Left ventricle myocardium superior (tissue), 1 donor: ENCODE results near the gene TCEA2. TPM values are rescaled to one million over a fixed set of nuclear protein-coding genes. Genes with fewer than 3 reads are reported as not detected.

ENCODE experiments used
- ATAC-seq: fragments of 200-7000 bp; cut with Tn5 transposase; one replicate; pipeline ENCODE4 v1.9.1; 2020; ENCODE audit warnings: mild to moderate bottlenecking, moderate library complexity
- DNase-seq: peaks from one replicate; pipeline ENCODE4 v3.0.0-alpha.2; 2020
- intact Hi-C: fragments of 100-400 bp; cut with micrococcal nuclease; formaldehyde crosslinking; loops from one replicate; pipeline ENCODE4 v1.11.0; 2022
- total RNA-seq: library from RNA; stranded (reverse); fragmentation: NEBNext Ultra II Directional; extraction: Animal tissue kit (Norgen Biotek cat#: 25700); gene quantifications from one replicate; pipeline ENCODE4 v1.2.1, GENCODE V29; 2021
- donor health status: DM: no; HTN: yes; CAD: no; lungs with severe emphysema.

The TCEA2 gene
- total RNA-seq, 1 donor from 2014 or later: 35.6 TPM

DNA sequence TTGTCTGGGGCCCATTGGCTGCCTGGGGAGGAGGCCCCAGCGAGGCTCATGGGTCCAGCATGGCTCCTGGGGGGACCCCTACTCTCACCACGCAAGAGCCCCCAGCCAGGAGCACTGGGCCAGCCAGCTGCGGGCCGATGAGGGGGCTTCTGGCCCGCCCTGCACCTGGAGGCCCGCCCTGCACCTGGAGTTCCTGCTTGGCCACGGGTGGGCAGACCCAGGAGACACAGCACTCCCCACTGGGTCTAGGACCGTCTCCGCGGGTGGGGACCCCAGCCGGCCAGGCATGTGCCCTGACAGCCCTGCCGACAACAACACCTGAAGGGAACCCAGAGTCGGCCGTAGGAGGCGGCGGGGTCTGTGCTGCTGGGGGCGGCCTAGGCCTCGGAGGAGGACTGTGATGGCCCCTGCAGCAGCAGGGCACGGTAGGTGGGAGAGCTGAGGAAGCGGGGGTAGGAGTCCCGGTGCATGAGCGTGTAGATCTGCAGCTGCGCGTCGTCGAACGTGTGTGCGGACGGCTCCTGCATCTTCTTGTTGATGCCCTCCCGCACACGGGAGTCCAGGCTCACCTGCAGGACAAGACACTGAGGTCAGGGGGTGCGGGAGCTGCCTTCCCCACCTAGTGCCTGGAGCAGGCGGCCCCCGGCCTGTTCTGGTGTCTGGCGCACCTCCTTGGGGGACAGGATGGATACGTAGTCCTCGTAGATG lies 10.6 kb downstream of the TCEA2 start:
- DNase-seq (no peak), ATAC-seq (no peak)
- intact Hi-C loops: no loop called here

DNA sequence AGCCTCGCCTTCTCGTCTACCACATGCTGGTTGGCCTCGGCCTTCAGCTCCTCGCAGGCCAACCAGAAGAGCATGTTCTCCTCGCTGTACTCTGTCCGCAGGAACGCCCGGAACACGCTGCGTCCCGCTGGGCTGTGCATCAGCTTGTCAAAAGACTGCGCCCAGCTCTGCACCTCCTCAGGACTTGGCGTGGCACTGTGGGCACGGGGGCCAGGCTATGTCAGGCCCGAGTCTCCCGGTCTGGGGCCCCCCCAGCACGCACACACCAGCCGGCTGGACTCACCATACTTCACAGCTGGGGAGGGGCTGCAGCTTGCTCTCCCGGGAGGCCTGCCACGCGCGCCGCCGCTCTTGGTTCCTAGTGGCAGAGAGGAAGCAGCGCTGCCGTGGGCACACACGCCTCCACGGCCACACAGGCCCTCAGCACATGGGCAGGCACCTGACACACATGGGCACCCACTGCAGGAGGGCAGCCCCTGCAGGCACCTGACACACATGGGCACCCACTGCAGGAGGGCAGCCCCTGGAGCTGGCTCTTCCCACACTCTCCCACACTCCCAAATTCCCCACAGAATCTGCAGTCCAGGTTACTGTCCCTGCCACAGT lies 11.3 kb downstream of the TCEA2 start:
- ATAC-seq: no peak
- intact Hi-C loops: no loop called here
- no peak for DNase-seq

DNA sequence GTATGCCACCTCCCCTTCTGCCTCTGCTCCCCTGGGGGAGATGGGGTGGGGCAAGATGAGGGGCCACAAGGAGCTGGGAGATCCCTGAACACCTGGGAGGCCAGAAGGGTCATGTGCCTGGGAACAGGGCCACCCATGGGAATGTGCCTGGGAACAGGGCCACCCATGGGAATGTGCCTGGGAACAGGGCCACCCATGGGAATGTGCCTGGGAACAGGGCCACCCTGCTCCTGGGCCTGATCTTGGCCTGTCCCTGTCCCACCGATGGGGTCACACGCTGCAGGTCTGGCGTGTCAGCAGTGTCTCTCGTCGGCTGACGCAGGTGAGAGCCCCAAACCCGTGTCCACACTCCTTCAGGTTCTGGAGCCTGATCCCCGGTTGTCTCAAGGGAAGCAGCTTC lies 12.0 kb downstream of the TCEA2 start:
- intact Hi-C loops: no loop called here
- ATAC-seq (no peak), DNase-seq (no peak)

- intact Hi-C loops: no loop called here
- ATAC-seq (no peak), DNase-seq (no peak)
Observed at GRCh38 chr20:64075556-64075955, 12.6 kb downstream of the TCEA2 start.

DNA sequence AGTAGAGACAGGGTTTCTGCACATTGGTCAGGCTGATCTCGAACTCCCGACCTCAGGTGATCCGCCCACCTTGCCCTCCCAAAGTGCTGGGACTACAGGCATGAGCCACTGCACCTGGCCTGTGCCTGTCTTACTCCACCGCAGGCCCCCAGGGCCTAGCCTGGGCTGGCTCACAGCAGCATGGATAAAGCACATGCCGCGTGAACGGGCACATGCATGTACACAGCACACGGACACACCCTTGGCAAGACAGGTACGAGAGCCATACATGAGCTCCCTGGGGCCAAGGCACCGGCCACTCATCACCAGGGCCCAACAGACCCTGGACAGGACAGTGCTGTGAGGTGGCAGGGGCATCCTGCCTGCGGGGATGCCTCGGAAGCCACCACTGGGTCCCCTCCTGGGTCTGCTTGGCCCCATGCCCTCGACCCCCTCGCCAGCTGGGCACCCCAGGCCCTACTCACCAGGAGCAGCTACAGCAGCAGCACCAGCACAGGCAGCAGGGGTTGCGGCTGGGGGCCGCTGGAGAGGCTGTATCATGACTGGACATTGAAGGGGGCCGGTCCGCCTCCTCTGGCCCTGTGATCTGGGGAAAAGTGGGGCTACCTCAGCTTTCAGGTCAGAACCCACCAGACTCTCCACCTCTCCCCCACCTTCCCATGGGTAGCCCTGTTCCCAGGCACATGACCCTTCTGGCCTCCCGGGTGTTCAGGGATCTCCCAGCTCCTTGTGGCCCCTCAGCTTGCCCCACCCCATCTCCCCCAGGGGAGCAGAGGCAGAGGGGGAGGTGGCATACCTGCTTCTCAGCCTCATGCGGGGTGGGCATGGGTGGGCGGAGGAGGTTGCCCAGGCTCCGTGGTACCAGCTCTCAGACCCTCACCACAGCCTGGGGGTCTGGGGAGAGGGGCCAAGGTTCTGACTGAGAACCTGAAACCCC lies 13.3 kb downstream of the TCEA2 start:
- intact Hi-C loops: no loop called here
- ATAC-seq: no peak
- DNase-seq: no peak

GRCh38 chr20:64077094-64077493 lies 14.1 kb downstream of the TCEA2 start:
- intact Hi-C loops: no loop called here
- peak; percentile 2 for ATAC-seq

GRCh38 chr20:64077541-64077875 lies 14.5 kb downstream of the TCEA2 start:
- no peak for ATAC-seq
- intact Hi-C loops: no loop called here

More at GRCh38 chr20:64077094-64077493, 14.1 kb downstream of the TCEA2 start:
- DNase-seq: peak; percentile 60

GRCh38 chr20:64077876-64078551 lies 15.0 kb downstream of the TCEA2 start:
- no peak for DNase-seq
- intact Hi-C loops: no loop called here
- ATAC-seq: peak; percentile 6

More at GRCh38 chr20:64077541-64077875, 14.5 kb downstream of the TCEA2 start:
- no peak for DNase-seq

- ATAC-seq: no peak
- intact Hi-C loops: no loop called here
- no peak for DNase-seq
Observed at GRCh38 chr20:64078934-64079272, 15.9 kb downstream of the TCEA2 start.

GRCh38 chr20:64079273-64080012 lies 16.4 kb downstream of the TCEA2 start, which contains the start of gene RGS19:
Gene RGS19 (minus strand): TSS chr20:64079518. CDS start chr20:64076886, 2,632 bp downstream.
- peak; percentile 70 for ATAC-seq
- intact Hi-C loops: no loop called here
- DNase-seq: peak; percentile 90

- intact Hi-C loops: no loop called here
- ATAC-seq (peak; percentile 4), DNase-seq (no peak)
Observed at GRCh38 chr20:64080013-64080812, 17.2 kb downstream of the TCEA2 start, which contains the start of gene OPRL1. Gene OPRL1 (plus strand): TSS chr20:64080082. CDS start chr20:64092721, 12,639 bp downstream.

- no peak for DNase-seq
- intact Hi-C loops: no loop called here
- no peak for ATAC-seq
Observed at GRCh38 chr20:64080813-64081623, 18.0 kb downstream of the TCEA2 start.

- ATAC-seq: no peak
- no peak for DNase-seq
- intact Hi-C loops: no loop called here
Observed at GRCh38 chr20:64081624-64081964, 18.6 kb downstream of the TCEA2 start.

DNA sequence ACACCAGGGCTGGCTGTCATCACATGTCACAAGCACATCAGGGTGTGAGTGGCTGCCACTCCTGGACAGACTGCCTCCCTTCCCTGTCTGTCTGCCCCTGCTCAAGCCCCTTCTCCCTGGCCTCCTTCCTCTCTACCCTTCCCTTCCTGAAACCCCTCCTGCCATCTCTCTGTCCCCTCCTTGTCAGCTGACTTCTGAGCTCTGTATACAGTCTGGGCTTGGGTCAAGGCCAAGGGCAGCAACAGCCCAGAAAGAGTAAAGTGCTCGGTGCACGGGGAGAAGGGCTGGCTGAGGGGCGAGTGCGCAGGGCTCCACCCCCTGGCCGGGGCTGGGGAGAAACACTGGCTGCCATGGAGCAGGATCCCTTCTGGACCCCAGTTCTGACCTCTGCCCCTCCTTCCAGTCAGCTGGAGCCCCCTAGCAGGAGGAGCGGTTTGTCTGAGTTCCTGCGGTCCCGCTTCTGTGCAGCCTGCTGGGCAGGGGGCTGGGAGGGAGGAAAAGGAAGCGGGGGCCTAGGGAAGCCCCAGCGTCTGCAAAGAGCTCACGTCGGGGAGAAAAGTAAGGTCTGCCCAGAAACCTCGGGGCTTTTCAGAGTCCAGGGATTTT lies 19.2 kb downstream of the TCEA2 start:
- ATAC-seq: no peak
- DNase-seq: no peak
- intact Hi-C loops: no loop called here

DNA sequence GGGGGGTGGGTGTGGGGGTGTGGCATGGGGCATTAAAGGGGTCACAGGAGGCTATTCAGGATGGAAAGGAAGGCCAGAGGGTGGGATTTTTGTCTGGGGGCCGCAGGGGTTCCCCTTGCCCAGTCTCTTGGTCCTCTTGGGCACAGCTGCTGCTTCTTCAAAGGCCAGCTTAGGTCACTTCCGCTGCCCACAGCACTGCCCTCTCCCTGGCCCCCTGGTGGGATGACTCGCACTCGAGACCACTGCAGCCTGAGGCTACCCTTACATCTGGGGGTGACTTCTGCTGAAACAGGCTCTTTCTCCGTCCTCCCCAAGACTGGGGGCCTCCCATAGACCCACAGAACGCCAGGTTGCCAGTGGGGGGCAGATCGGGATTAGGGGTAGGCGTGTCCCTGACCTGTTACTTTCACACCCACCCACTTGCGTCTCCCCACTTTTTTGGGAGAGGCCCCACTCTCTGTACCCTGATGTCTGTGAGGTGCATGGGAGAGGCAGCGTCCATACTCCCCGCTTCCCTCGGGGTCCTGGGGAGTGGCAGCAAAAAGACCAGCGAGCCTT lies 19.9 kb downstream of the TCEA2 start:
- ATAC-seq (no peak), DNase-seq (no peak)
- intact Hi-C loops: no loop called here

- peak; percentile 67 for ATAC-seq
- intact Hi-C loops: no loop called here
- peak; percentile 88 for DNase-seq
Observed at GRCh38 chr20:64083378-64083803, 20.4 kb downstream of the TCEA2 start.
